B cell (primary cell): ENCODE data around the gene CAT. TPM values are rescaled to one million over a fixed set of nuclear protein-coding genes. Genes with fewer than 3 reads are reported as not detected.
A peak's percentile ranks its signal among the peaks of the same experiment; 100 is the strongest.

Experiments used
- ATAC-seq: fragments of 200-7000 bp; cut with Tn5 transposase; one replicate; pipeline ENCODE4 v1.10.0; 2021; ENCODE audit warnings: low read depth, mild to moderate bottlenecking, moderate number of reproducible peaks, moderate library complexity
- CTCF ChIA-PET: fragments of 350-600 bp; sonication (Branson Sonifier 250); formaldehyde crosslinking; loops from one replicate; lab custom pipeline; 2021; ENCODE audit warnings: antibody characterized with exemption, inconsistent platforms; lab: Charles Lee
- POLR2A ChIA-PET: fragments of 350-600 bp; sonication (Branson Sonifier 250); formaldehyde crosslinking; loops from one replicate; lab custom pipeline; 2021; ENCODE audit warnings: antibody characterized with exemption; lab: Charles Lee
- DNase-seq: peaks from one replicate; pipeline ENCODE4 v3.0.0; 2013
- H2AFZ ChIP-seq: 2 replicates; pipeline ENCODE4 v1.6.1; 2012; ENCODE audit warnings: mild to moderate bottlenecking, low read depth, low read length; ENCODE audit not compliant: insufficient read depth, poor library complexity, severe bottlenecking
- H3K27ac ChIP-seq, 2 donors: 1 replicate in 1 of 2; 2 replicates in 1 of 2; pipeline ENCODE4 v1.5.1; 2012 to 2013; ENCODE audit warnings: low read length in 2 of 2, mild to moderate bottlenecking in 2 of 2, moderate library complexity in 1 of 2
- H3K27me3 ChIP-seq, 4 experiments: fragments of 200-600 bp in 1 of 4; sonication (generic) in 1 of 4; replicated peaks in 1 of 4; 1 replicate in 2 of 4; 2 replicates in 2 of 4; pipeline versions ENCODE4 v1.6.1 to v1.7.0; 2013 to 2016; ENCODE audit warnings: low read length in 3 of 4, mild to moderate bottlenecking in 2 of 4, mixed read lengths in 1 of 4, moderate library complexity in 1 of 4; ENCODE audit not compliant: insufficient read depth in 4 of 4, control insufficient read depth in 3 of 4; ENCODE audit errors: control extremely low read depth in 1 of 4
- H3K36me3 ChIP-seq, 2 experiments: replicated peaks in 1 of 2; 1 replicate in 1 of 2; 2 replicates in 1 of 2; pipeline versions ENCODE4 v1.6.1 to v1.7.1; 2013; ENCODE audit warnings: low read length in 1 of 2; ENCODE audit not compliant: insufficient read depth in 2 of 2, control insufficient read depth in 1 of 2; ENCODE audit errors: control extremely low read depth in 1 of 2, extremely low read depth in 1 of 2
- H3K4me1 ChIP-seq, 2 donors: fragments of 200-600 bp in 1 of 2; sonication (generic) in 1 of 2; 1 replicate in 1 of 2; 2 replicates in 1 of 2; pipeline versions ENCODE4 v1.5.1 to v1.6.1; 2013 to 2017; ENCODE audit warnings: low read length in 2 of 2; ENCODE audit not compliant: control insufficient read depth in 2 of 2, insufficient read depth in 2 of 2
- H3K4me2 ChIP-seq: replicated peaks from 2 replicates; pipeline ENCODE3; 2012; ENCODE audit warnings: mild to moderate bottlenecking, low read depth, low read length; ENCODE audit not compliant: poor library complexity, severe bottlenecking
- H3K4me3 ChIP-seq, 5 experiments: fragments of 200-600 bp in 1 of 5; sonication (generic) in 1 of 5; 1 replicate in 3 of 5; 2 replicates in 2 of 5; pipeline versions ENCODE4 v1.5.1 to v1.7.0; 2011 to 2016; ENCODE audit warnings: low read length in 4 of 5, mild to moderate bottlenecking in 4 of 5, low read depth in 2 of 5, control low read depth in 1 of 5, moderate library complexity in 1 of 5; ENCODE audit not compliant: insufficient read depth in 1 of 5; ENCODE audit errors: control extremely low read depth in 1 of 5, extremely low read depth in 1 of 5
- H3K79me2 ChIP-seq: fragments of 200-600 bp; sonication (generic); one replicate; pipeline ENCODE4 v1.6.0; 2016; ENCODE audit warnings: low read length; ENCODE audit not compliant: control insufficient read depth, insufficient read depth
- H3K9ac ChIP-seq: fragments of 200-600 bp; sonication (generic); 2 replicates; pipeline ENCODE4 v1.6.1; 2017; ENCODE audit warnings: mild to moderate bottlenecking, low read length, moderate library complexity
- H3K9me3 ChIP-seq, 3 donors: one replicate each; pipeline versions ENCODE4 v1.6.1 to v1.7.1; 2013; ENCODE audit warnings: low read length in 2 of 3; ENCODE audit not compliant: control insufficient read depth in 2 of 3, insufficient read depth in 1 of 3; ENCODE audit errors: control extremely low read depth in 1 of 3
- H4K20me1 ChIP-seq: 2 replicates; pipeline ENCODE4 v1.6.0; 2012; ENCODE audit warnings: mild to moderate bottlenecking, low read length; ENCODE audit not compliant: insufficient read depth, control insufficient read depth, poor library complexity, severe bottlenecking
- H3K27ac Mint-ChIP-seq: one replicate; pipeline ENCODE4 v1.8.0; 2021; ENCODE audit warnings: mixed read lengths
- H3K27me3 Mint-ChIP-seq: one replicate; pipeline ENCODE4 v1.8.0; 2021; ENCODE audit warnings: mixed read lengths
- H3K4me1 Mint-ChIP-seq: one replicate; pipeline ENCODE4 v1.8.0; 2021; ENCODE audit warnings: mixed read lengths
- H3K4me3 Mint-ChIP-seq: one replicate; pipeline ENCODE4 v1.8.0; 2021; ENCODE audit warnings: mixed read lengths
- H3K9me3 Mint-ChIP-seq: one replicate; pipeline ENCODE4 v1.8.0; 2022; ENCODE audit warnings: mixed read lengths; ENCODE audit not compliant: insufficient read depth
- EZH2 ChIP-seq: IDR thresholded peaks from 2 replicates; pipeline ENCODE4 v1.6.1; 2012; ENCODE audit warnings: borderline replicate concordance, low read depth, mild to moderate bottlenecking, moderate library complexity, low read length; ENCODE audit not compliant: insufficient read depth, poor library complexity, severe bottlenecking
- WGBS: methylation state at CpG from one replicate; pipeline ENCODE4 v1.1.5; 2013; ENCODE audit warnings: missing lambda C conversion rate; ENCODE audit not compliant: insufficient coverage; 5-methylcytosine and 5-hydroxymethylcytosine counted together
- intact Hi-C: fragments of 100-400 bp; cut with micrococcal nuclease; formaldehyde crosslinking; loops from one replicate; pipeline ENCODE4 v1.10.0; 2022
- polyA plus RNA-seq: library from polyadenylated mRNA; depleted of rRNA; stranded (reverse); fragments of >200 nt; gene quantifications from 2 replicates; pipeline ENCODE4 v1.2.3, GENCODE V29; 2012
- total RNA-seq, 2 donors: library from RNA; stranded (reverse); fragments of 120-200 nt in 1 of 2; gene quantifications; 1 replicate in 1 of 2; 2 replicates in 1 of 2; pipeline versions ENCODE4 v1.2.3 to v1.2.4, GENCODE V29; 2013 to 2022
- TF ChIP-seq, protein P1 (sequence below): fragments of 200-600 bp; IDR thresholded peaks from one replicate; pipeline ENCODE4 v1.8.0; 2022; ENCODE audit warnings: antibody characterized with exemption, mild to moderate bottlenecking

CAT gene
- total and polyA plus RNA-seq, 2 donors (not counting 1 experiment from before 2014, with no cell fraction given) = 83.2 to 91.7 TPM

DNA sequence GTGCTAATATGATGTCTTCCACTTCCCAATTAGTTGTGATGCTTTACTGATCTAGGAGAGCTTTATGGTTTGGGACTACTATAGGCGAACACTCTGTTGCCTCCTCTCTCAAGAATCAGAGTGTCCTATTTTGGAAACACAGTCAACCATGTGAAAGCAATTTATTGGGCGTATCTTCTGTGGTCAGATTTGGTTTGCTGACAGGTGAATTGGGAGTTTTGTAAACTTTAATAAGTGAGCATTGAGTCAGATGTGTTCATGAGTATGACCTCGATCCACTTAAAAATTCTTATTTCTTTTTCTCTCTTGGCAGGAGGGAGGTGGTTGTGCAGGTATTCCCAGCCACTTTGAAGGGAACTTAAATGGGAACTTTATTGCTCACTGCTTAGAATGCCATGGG is 4.4 kb downstream of the CAT start:
- intact Hi-C loops = no loop called here
- Histone ChIP-seq H4K20me1 (peaks cover 78% of the 10 kb centered on the region), H3K27ac (peak overlapping the region; percentile 1 to 50), H3K4me1 (peaks cover 48 to 62% of the 10 kb centered on the region in 2 donors), H3K36me3 (peaks cover 0 to 3% of the 10 kb centered on the region in 2 experiments), H3K9me3 (no peaks in the 10 kb centered on the region), H3K4me3 (no peak overlapping the region), H2AFZ (no peak overlapping the region), H3K4me2 (peak overlapping the region; percentile 48), H3K27me3 (no peaks in the 10 kb centered on the region), H3K9ac (peak overlapping the region; percentile 17), H3K79me2 (peaks cover 93% of the 10 kb centered on the region)
- Mint-ChIP-seq H3K27ac (peak overlapping the region; percentile 0), H3K4me1 (peaks cover 74% of the 10 kb centered on the region), H3K27me3 (no peaks in the 10 kb centered on the region), H3K4me3 (peak overlapping the region; percentile 61), H3K9me3 (no peaks in the 10 kb centered on the region)
- WGBS = no CpG with 5 or more reads among the region's 3 CpGs
- ATAC-seq (no peak), DNase-seq (no peak)
- ChIA-PET POLR2A (no interaction called here), CTCF (no interaction called here)
- TF ChIP-seq, protein P1, sequence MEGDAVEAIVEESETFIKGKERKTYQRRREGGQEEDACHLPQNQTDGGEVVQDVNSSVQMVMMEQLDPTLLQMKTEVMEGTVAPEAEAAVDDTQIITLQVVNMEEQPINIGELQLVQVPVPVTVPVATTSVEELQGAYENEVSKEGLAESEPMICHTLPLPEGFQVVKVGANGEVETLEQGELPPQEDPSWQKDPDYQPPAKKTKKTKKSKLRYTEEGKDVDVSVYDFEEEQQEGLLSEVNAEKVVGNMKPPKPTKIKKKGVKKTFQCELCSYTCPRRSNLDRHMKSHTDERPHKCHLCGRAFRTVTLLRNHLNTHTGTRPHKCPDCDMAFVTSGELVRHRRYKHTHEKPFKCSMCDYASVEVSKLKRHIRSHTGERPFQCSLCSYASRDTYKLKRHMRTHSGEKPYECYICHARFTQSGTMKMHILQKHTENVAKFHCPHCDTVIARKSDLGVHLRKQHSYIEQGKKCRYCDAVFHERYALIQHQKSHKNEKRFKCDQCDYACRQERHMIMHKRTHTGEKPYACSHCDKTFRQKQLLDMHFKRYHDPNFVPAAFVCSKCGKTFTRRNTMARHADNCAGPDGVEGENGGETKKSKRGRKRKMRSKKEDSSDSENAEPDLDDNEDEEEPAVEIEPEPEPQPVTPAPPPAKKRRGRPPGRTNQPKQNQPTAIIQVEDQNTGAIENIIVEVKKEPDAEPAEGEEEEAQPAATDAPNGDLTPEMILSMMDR = no peak
- no peak for TF ChIP-seq EZH2

DNA sequence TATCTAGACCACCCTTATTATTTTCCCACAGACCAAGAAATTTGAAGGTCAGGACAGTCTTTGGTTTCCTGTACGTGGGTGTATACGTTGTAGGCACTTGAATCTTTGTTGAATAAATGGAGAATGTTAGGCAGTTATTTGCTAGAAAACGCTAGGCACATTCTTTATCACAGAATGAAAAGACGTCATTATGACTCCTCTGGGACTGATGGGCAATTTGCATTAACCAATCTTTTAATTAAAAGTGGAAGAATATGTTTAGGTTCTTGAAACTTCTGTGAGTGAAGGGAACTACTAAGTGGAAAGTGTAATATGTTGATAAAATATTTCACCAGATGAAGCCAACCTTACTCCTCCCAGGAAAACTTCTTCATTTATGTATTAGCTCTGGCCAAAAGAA is 5.7 kb downstream of the CAT start:
- Histone ChIP-seq H3K79me2 (peaks cover 88% of the 10 kb centered on the region), H3K9ac (no peak overlapping the region), H3K36me3 (peaks cover 0 to 7% of the 10 kb centered on the region in 2 experiments), H3K4me1 (peaks cover 58 to 69% of the 10 kb centered on the region in 2 donors), H2AFZ (no peak overlapping the region), H3K4me3 (no peak overlapping the region), H3K4me2 (peak overlapping the region; percentile 48), H3K27me3 (no peaks in the 10 kb centered on the region), H3K9me3 (no peaks in the 10 kb centered on the region), H4K20me1 (peaks cover 91% of the 10 kb centered on the region), H3K27ac (no peak overlapping the region)
- POLR2A ChIA-PET = no interaction called here
- ATAC-seq (peak; percentile 32), DNase-seq (no peak)
- CTCF ChIA-PET = interaction anchor here (1.2 kb wide), 1 partner anchor 11 kb away, joined by 3 read pairs; no protein-coding TSS in a partner anchor
- TF ChIP-seq EZH2 = no peak
- TF ChIP-seq, protein P1 = no peak
- no peak overlapping the region for H3K27ac Mint-ChIP-seq
- H3K4me1 Mint-ChIP-seq = peaks cover 76% of the 10 kb centered on the region
- H3K27me3 Mint-ChIP-seq = no peaks in the 10 kb centered on the region
- WGBS = no CpG with 5 or more reads among the region's 4 CpGs
- peak overlapping the region; percentile 61 for H3K4me3 Mint-ChIP-seq
- no peaks in the 10 kb centered on the region for H3K9me3 Mint-ChIP-seq
- intact Hi-C loops = no loop called here
